HT-29 (cell line): ENCODE results near the gene DDX3X. TPM values are rescaled to one million over a fixed set of nuclear protein-coding genes. Genes with fewer than 3 reads are reported as not detected.
A peak's percentile ranks its signal among the peaks of the same experiment; 100 is the strongest.

Experiments
- DNase-seq: peaks from one replicate; pipeline ENCODE4 v3.0.0-alpha.2; 2015; ENCODE audit warnings: low spot score
- small RNA-seq: library from RNA; depleted of rRNA; stranded (forward); fragments of <200 nt; gene quantifications from one replicate; pipeline ENCODE3, GENCODE V24; 2014
- total RNA-seq: library from RNA; depleted of rRNA; stranded (reverse); fragments of >200 nt; shearing (Covaris generic); gene quantifications from 2 replicates; pipeline ENCODE4 v1.2.3, GENCODE V29; 2014; rRNA removed

DDX3X gene
- total RNA-seq, 1 experiment from 2014 or later = 100 TPM

- DNase-seq = peak; percentile 80
Measured at GRCh38 chrX:41412261-41413081, 78.5 kb downstream of the DDX3X start.

Small RNA genes lying within 50 kb of the gene (small RNA-seq; reads per million reads assigned to genes)
- not detected for gene RF00019
- not detected for gene RNA5SP502

Other genes with a start within 250 kb of the DDX3X start
- gene USP9X, start 248.7 kb upstream of the DDX3X start, total RNA-seq = 23.3 and 27.4 TPM in 2 replicates
- not detected in 2 replicates for gene NYX, start 113.2 kb downstream of the DDX3X start, total RNA-seq